ENCODE results near the gene VWA1.
"Not testable (repeated sequence)": the region's sequence is repeated elsewhere in the genome, so short reads cannot be mapped to it uniquely, and the experiment has no call there.

- TF ChIP-seq CTCF (conservative IDR thresholded peaks at IDR 0.05); ZFX (IDR thresholded peaks at IDR 0.05): not testable (repeated sequence)
These were observed 45.0 kb downstream of the VWA1 start for GRCh38 chr1:1480488-1480867.
